Mucosa of rectum (tissue), 2 donors: ENCODE results near the gene VPREB1.
"Not testable (repeated sequence)": the region's sequence is repeated elsewhere in the genome, so short reads cannot be mapped to it uniquely, and the experiment has no call there.

Experiments used
- H3K27ac ChIP-seq, 2 donors: one replicate each; pipeline ENCODE4 v1.7.0; 2013; ENCODE audit warnings: inconsistent platforms in 2 of 2, low read depth in 2 of 2, low read length in 2 of 2
- H3K27me3 ChIP-seq, 2 donors: one replicate each; pipeline ENCODE4 v1.7.0; 2013; ENCODE audit warnings: low read length in 2 of 2; ENCODE audit not compliant: control insufficient read depth in 2 of 2, insufficient read depth in 2 of 2
- H3K36me3 ChIP-seq, 2 donors: one replicate each; pipeline ENCODE4 v1.7.0; 2013; ENCODE audit warnings: low read length in 2 of 2; ENCODE audit not compliant: control insufficient read depth in 2 of 2, insufficient read depth in 2 of 2
- H3K4me1 ChIP-seq, 2 donors: one replicate each; pipeline ENCODE4 v1.7.0; 2013; ENCODE audit warnings: low read length in 2 of 2, mild to moderate bottlenecking in 1 of 2; ENCODE audit not compliant: control insufficient read depth in 2 of 2, insufficient read depth in 2 of 2
- H3K4me3 ChIP-seq, 2 donors: one replicate each; pipeline ENCODE4 v1.7.0; 2013; ENCODE audit warnings: low read length in 2 of 2
- H3K9ac ChIP-seq, 2 donors: one replicate each; pipeline ENCODE4 v1.7.0; 2013; ENCODE audit warnings: low read length in 2 of 2, low read depth in 1 of 2, mild to moderate bottlenecking in 1 of 2
- H3K9me3 ChIP-seq, 2 donors: one replicate each; pipeline ENCODE4 v1.7.0; 2013; ENCODE audit warnings: low read length in 2 of 2; ENCODE audit not compliant: control insufficient read depth in 2 of 2
- donor health status: healthy.
- donor health status: Normal muscosa, but diverticular disease.

Gene VPREB1

DNA sequence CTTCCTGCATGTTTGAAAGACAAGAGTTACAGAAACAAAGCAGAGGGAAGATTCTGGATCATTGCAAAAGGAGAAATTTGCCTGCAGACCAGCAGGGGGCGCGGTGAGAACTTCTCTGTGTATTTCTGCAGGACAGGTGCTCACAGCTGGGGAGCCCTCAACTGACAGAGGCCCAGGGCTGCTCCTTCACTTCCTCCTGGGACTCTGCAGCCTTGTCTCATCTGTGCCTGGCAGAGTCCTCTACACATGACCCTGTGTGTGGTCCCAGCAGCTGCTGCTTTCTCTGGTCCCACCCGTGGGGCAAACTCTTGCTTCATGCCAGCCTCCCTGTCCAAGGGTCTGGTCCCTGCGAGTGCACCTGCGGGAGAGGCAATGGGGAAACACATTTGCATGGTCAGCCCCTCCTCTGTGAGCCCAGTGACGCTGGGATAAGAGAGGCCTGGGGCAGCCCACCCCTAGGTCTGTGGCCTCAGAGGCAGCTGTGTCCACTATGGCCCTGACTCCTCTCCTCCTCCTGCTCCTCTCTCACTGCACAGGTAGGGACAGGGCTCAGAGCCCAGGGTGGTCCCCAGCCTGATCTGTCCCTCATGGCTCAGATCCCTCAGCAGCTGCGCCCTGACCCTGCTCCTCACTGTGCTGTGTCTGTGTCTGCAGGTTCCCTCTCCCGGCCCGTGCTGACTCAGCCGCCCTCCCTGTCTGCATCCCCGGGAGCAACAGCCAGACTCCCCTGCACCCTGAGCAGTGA is 43.2 kb upstream of the VPREB1 start:
- Histone ChIP-seq H3K36me3 (no peaks in the 10 kb centered on the region), H3K4me1 (peaks cover 0 to 3% of the 10 kb centered on the region in 2 donors), H3K27me3 (no peaks in the 10 kb centered on the region), H3K4me3 (no peak overlapping the region), H3K27ac (peak overlapping the region in 1 of 2 donors; percentile 56), H3K9me3 (no peaks in the 10 kb centered on the region), H3K9ac (no peak overlapping the region)

DNA sequence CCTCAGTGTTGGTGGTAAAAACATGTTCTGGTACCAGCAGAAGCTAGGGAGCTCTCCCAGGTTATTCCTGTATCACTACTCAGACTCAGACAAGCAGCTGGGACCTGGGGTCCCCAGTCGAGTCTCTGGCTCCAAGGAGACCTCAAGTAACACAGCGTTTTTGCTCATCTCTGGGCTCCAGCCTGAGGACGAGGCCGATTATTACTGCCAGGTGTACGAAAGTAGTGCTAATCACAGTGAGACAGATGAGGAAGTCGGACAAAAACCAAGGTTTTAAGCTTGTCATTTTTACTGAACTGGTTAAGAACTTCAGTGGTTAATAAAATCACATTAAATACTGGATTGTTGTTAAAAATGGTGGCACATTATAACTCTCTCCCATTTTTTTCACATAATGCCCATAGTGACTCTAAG is 42.6 kb upstream of the VPREB1 start:
- Histone ChIP-seq H3K27ac (peak overlapping the region in 1 of 2 donors; percentile 56), H3K27me3 (no peaks in the 10 kb centered on the region)

DNA sequence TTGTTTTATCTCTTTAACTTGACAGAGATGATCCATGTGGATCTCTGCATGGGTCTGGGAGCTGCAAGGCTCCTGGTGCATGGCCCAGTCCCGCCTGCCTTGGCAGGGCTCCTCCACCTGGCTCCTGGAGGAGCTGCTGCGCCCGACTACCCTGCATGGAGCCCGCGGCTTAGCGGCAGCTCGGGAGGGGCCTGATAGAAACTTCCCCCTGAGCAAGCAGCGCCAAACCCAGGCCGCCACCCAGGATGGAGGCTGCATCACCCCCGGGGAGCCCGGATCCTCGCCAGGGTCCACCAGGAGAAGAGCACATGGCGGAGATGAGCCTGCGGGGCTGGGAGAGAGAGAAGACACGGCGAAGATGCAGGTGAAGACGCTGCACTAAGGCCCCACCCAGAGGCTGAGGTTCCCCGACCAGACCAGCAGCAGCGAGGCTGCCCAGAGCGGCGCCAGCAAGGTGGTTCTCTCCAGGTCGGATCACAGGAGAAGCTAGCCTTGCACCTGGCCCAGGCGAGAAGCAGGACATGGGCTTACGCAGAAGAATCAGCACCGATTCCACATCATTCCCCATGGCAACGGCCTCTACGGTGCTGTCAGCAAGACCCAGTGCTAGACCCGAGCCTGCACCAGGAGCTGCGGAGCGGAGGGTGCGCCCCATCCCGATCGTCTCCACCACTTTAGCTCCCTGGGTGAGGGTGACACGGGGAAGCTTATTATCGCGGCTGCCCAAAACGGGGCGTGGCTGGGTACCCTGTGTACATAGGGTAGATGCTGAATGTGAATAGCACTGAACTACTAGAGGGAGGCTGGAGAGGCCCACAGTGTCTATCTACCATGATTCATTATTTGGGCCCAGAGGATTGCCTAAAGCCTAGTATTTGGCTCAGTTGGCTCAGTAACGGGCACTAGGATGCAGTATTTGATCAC is 41.3 kb upstream of the VPREB1 start:
- Histone ChIP-seq H3K9me3 (no peaks in the 10 kb centered on the region), H3K27ac (no peak overlapping the region), H3K9ac (no peak overlapping the region), H3K27me3 (no peaks in the 10 kb centered on the region), H3K36me3 (no peaks in the 10 kb centered on the region), H3K4me1 (peaks cover 0 to 3% of the 10 kb centered on the region in 2 donors), H3K4me3 (no peak overlapping the region)

More for the DNA sequence above, 42.6 kb upstream of the VPREB1 start:
- H3K9ac ChIP-seq = no peak overlapping the region
- no peak overlapping the region for H3K4me3 ChIP-seq
- H3K4me1 ChIP-seq = peaks cover 0 to 3% of the 10 kb centered on the region in 2 donors
- no peaks in the 10 kb centered on the region for H3K9me3 ChIP-seq
- no peaks in the 10 kb centered on the region for H3K36me3 ChIP-seq

DNA sequence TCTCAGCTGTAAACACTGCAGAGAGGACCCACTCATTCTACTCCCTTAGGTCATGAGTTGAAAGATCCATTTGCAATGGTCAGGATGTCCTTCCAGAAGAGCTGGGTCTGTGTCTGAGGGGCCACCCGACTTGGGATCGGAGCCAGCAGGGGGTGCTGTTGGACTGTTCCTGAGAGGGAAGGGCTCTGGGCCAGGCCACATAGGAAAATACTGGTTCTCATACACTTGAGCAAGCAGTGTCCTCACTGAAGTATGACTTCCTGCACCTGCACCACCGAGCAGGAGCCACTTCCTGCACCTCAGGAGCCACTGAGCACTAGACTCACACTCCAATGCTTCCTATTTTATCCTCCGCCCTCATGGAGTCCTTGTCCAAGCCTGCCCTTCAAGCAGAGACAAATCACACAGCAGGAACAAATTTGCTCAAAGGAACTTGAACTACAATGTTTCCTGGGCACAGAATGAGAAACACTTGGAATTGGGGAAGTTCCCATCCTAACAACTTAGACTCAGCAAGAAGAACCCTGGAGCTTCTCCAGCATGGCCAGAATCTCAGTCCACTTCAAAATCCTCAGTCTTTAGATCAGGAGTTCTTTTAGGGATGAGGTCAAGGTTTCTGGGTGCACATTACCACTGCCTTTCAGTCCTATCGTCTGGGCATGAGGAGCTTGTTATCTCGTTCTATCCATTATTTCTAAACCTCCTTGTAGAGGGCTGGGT is 36.6 kb upstream of the VPREB1 start:
- peaks cover 3 to 5% of the 10 kb centered on the region in 2 donors for H3K27me3 ChIP-seq
- H3K4me3 ChIP-seq = no peak overlapping the region
- no peak overlapping the region for H3K27ac ChIP-seq
- H3K4me1 ChIP-seq = no peaks in the 10 kb centered on the region
- H3K9ac ChIP-seq = no peak overlapping the region
- H3K36me3 ChIP-seq = no peaks in the 10 kb centered on the region
- no peaks in the 10 kb centered on the region for H3K9me3 ChIP-seq

DNA sequence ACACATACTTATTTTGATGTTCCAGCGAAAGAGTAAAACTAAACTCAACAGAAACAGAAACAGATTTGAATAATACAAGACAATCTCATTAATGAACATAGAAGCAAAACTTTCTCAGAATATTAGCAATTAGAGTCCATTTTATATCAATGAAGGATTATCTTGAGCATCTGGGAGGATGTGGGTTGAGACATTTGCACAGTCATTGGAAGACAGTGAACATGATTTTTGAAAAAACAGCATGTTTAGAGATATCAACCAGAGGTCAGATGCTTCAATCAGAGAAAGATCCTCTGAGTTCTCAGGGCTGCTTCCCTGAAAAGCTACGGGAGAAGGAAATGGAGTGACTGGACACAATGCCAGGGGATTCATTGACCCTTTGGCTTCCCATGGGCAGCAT is 35.9 kb upstream of the VPREB1 start:
- H3K36me3 ChIP-seq = no peaks in the 10 kb centered on the region
- no peak overlapping the region for H3K27ac ChIP-seq
- H3K4me3 ChIP-seq = no peak overlapping the region
- H3K9ac ChIP-seq = no peak overlapping the region
- no peaks in the 10 kb centered on the region for H3K9me3 ChIP-seq
- H3K4me1 ChIP-seq = no peaks in the 10 kb centered on the region
- peaks cover 3 to 10% of the 10 kb centered on the region in 2 donors for H3K27me3 ChIP-seq

DNA sequence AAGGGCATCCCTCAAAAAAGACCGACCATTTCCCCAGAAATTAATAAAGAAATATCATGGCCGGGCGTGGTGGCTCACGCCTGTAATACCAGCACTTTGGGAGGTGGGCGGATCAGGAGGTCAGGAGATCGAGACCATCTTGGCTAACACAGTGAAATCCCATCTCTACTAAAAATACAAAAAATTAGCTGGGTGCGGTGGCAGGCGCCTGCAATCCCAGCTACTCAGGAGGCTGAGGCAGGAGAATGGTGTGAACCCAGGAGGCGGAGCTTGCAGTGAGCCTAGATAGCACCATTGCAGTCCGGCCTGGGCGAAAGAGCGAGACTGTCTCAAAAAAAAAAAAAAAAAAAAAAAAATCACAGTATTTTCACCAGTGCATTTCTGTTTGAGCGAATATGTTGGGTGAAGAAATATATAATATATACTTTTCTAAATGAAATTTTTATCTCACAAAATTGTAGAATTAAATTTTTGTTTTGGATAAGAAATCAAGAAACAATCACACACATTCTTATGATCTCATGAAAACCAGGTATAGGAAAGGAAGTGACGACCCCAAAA is 35.4 kb upstream of the VPREB1 start:
- H3K4me3 ChIP-seq, H3K36me3 ChIP-seq, H3K9me3 ChIP-seq, H3K9ac ChIP-seq, H3K27me3 ChIP-seq, H3K27ac ChIP-seq, H3K4me1 ChIP-seq: not testable (repeated sequence)

DNA sequence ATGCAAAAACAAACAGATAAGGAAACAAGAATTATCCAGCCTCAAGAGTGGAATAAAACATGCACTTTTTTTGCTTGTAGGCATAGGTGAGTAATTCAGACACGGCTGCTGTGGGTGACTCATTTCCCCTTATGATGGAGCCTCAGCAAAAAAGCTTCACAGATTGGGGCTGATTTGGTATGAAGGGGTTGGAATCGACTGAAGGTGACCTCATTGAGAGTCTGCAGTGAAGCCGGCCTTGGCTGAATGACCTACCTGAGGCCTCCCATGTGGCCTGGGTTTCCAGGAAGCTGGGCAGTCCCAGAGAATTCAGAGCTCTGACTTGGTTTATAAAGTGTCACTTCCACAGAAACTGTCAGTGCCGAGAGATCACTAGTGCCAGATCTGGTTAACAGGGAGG is 34.2 kb upstream of the VPREB1 start:
- no peak overlapping the region for H3K4me3 ChIP-seq
- no peaks in the 10 kb centered on the region for H3K36me3 ChIP-seq
- H3K27me3 ChIP-seq = peaks cover 3 to 10% of the 10 kb centered on the region in 2 donors
- no peaks in the 10 kb centered on the region for H3K4me1 ChIP-seq
- H3K9me3 ChIP-seq = no peaks in the 10 kb centered on the region
- H3K9ac ChIP-seq = no peak overlapping the region
- no peak overlapping the region for H3K27ac ChIP-seq

DNA sequence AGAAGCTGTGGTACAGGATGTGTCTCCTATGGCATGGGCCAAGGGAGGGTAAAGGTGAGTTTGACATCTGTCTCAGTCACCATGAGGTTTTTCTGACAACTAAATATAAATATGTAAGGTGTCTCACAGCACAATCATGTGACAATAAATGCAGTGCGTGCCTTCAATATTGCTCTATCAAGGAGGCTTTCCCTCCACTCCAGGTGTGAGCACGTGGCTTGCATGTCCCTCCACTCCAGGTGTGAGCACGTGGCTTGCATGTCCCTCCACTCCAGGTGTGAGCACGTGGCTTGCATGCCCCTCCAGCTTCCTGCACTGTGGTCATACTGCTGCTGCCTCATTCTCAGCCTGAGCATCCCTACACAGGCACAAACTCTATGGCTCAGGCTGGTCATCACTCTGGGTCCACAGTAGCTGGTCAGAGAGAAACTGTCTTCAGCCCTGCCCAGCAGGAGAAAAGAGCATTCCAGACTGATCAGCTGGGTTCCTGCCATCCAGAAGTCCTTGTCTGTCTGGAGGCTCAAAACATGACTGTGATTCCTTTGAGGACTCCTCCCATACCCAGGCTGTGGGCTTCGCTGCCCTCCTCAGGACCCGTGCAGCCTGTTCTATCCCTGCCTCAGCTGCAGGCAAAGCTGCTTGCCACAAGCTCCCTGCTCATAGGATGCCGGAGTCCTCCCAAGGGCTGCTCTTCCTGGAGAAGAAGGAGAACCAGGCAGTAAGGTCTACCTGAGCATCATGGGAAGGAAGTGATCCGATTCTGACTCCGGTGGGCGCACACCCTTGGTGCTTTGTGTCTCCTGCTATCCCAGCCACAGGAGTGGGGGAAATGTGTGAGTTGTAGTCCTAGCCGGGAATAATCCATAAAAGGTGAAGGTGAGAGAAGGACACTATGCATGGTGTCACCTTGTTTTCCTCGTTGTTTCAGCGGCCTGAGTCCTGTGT is 33.4 kb upstream of the VPREB1 start:
- Histone ChIP-seq H3K27me3 (peaks cover 3 to 10% of the 10 kb centered on the region in 2 donors), H3K27ac (no peak overlapping the region), H3K9me3 (no peaks in the 10 kb centered on the region), H3K36me3 (no peaks in the 10 kb centered on the region), H3K9ac (no peak overlapping the region), H3K4me3 (no peak overlapping the region), H3K4me1 (no peaks in the 10 kb centered on the region)

DNA sequence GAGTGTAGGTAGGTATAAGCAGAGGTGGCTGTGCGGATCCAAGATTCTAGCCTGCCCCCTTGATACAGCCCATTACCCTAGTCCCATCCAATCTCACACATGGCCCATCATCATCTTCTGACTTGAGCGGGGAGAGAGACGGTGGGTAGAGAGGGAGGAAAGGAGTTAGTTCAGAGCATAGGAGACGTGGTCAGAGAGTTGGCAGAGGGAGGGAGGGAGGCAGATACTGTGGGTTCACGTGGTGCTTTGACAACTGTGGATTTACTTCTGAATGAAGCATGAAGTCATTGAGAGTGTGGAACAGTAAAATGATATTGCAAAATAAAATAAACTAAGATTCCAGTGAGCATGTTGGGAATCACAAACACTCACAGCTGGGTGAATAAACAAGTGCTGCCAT is 31.4 kb upstream of the VPREB1 start:
- Histone ChIP-seq H3K36me3 (no peaks in the 10 kb centered on the region), H3K27ac (no peak overlapping the region), H3K9me3 (no peaks in the 10 kb centered on the region), H3K27me3 (peaks cover 3 to 10% of the 10 kb centered on the region in 2 donors), H3K4me3 (no peak overlapping the region), H3K9ac (no peak overlapping the region), H3K4me1 (no peaks in the 10 kb centered on the region)
